ENCODE measurements around the gene MT1A.

DNA sequence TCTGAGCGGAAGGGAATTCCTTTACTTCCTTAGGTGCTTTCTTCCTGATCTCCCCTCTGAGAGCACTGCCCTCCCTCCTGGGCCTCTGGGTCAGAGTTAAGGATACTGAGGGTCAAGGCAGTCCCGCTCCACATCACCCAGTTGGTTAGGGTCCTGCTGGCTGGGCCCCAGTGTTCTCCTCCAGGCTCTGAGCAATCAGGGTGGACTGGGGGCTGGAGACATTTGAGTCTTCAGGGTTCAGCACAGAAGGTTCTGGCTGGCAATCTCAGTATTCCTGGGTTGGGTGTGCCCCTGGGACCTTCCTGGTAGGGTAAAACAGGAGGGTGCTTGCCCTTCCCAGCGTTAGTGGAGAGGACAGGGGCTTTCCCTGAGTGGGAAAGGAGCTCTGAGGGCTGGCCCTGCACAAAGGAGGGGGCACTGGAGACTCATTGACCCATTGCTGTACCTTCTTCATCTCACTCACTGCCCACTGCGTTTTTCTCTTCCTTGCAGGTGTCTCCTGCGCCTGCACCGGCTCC, 5.6 kb upstream of the MT1A start:
- no peak for TF ChIP-seq POLR2A (IDR thresholded peaks at IDR 0.05; ENCODE audit: low read length)
- TF ChIP-seq GATA1 (IDR thresholded peaks at IDR 0.05; ENCODE audit: low read depth, low read length), result no peak

All from erythroblast (primary cell).